ENCODE data around the gene S100A7A. TPM values are rescaled to one million over a fixed set of nuclear protein-coding genes. Genes with fewer than 3 reads are reported as not detected.
"Not testable (repeated sequence)": the region's sequence is repeated elsewhere in the genome, so short reads cannot be mapped to it uniquely, and the experiment has no call there.

The S100A7A gene
- total RNA-seq, 1 experiment from 2014 or later, result not detected

DNA sequence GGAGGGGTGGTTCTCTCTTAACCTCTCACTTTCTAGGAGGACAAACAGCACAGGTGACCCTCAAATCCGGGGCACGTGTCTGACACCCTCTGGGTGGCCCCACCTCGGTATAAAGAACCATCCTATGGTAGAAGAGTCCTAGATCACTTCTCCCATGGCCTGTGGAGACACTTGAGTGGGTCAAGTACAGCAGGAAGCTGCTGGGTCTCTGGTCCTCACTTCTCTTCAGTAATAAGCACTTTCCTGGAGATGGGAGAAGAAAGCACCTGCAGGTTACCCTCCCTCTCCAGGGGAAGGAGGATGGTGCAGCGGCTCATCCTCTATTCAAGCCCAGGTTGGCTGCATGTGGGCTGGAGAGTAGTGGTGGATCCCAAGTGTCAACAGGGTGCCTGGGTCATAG is 27.2 kb downstream of the S100A7A start:
- H3K36me3 ChIP-seq (replicated peaks; ENCODE audit: control insufficient read depth, insufficient read depth, low read length), result no peaks in the 10 kb centered on the region
- H3K27me3 ChIP-seq (ENCODE audit: control insufficient read depth, insufficient read depth, low read length), result no peaks in the 10 kb centered on the region
- no peak for DNase-seq
- no peak overlapping the region for H3K4me3 ChIP-seq (ENCODE audit: insufficient read depth, low read depth, low read length)

- Histone ChIP-seq H3K27me3 (ENCODE audit: control insufficient read depth, insufficient read depth, low read length) (no peaks in the 10 kb centered on the region), H3K4me3 (ENCODE audit: insufficient read depth, low read depth, low read length) (no peak overlapping the region), H3K36me3 (replicated peaks; ENCODE audit: control insufficient read depth, insufficient read depth, low read length) (no peaks in the 10 kb centered on the region)
- DNase-seq, result no peak
These were observed 27.8 kb downstream of the S100A7A start for GRCh38 chr1:153444078-153444477.

GRCh38 chr1:153447498-153448170 is 31.3 kb downstream of the S100A7A start:
- H3K4me3 ChIP-seq (ENCODE audit: insufficient read depth, low read depth, low read length), result no peak overlapping the region
- no peaks in the 10 kb centered on the region for H3K27me3 ChIP-seq (ENCODE audit: control insufficient read depth, insufficient read depth, low read length)
- no peaks in the 10 kb centered on the region for H3K36me3 ChIP-seq (replicated peaks; ENCODE audit: control insufficient read depth, insufficient read depth, low read length)
- no peak for DNase-seq

DNA sequence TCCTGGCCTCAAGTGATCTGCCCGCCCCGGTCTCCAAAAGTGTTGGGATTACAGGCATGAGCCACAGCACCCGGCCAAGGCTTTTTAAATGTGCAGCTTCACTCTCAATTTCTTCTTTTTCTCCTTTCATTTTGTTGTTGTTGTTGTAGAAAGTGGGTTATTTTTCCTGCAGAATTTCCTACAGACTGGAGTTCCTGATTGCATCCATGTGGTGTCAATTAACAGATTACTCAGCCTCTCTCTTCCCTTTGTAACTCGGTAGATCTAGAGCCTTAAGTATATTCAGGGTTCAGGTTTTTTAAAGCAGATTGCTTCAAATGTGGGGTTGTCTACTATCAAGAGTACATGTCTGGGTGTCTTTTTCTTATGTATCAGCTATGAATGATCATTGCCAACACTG is 32.5 kb downstream of the S100A7A start:
- DNase-seq; H3K4me3 ChIP-seq (ENCODE audit: insufficient read depth, low read depth, low read length); H3K27me3 ChIP-seq (ENCODE audit: control insufficient read depth, insufficient read depth, low read length); H3K36me3 ChIP-seq (replicated peaks; ENCODE audit: control insufficient read depth, insufficient read depth, low read length): not testable (repeated sequence)

- no peaks in the 10 kb centered on the region for H3K27me3 ChIP-seq (ENCODE audit: control insufficient read depth, insufficient read depth, low read length)
- DNase-seq, result no peak
- H3K4me3 ChIP-seq (ENCODE audit: insufficient read depth, low read depth, low read length), result no peak overlapping the region
- no peaks in the 10 kb centered on the region for H3K36me3 ChIP-seq (replicated peaks; ENCODE audit: control insufficient read depth, insufficient read depth, low read length)
These were observed 40.1 kb downstream of the S100A7A start for GRCh38 chr1:153456396-153456795.

DNA sequence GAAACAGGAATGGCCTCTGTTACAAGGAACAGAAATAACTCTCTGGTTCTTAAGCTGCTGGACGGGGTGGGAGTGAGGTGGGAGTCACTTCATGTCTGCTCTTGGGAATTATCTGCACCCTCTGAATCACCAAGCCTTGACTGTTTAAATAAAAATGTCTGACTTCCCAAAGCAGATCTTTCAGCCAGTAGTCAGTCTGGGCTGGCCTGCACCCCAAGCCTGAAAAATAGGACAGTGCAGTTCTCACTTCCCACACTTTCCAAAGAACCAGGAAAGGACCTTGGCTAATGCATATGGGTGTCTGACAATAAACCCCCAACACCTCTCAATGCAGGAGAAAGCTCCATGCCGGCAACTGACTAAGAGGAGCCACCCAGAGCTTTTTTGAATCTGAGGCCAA is 43.3 kb downstream of the S100A7A start:
- DNase-seq, result no peak
- Histone ChIP-seq H3K4me3 (ENCODE audit: insufficient read depth, low read depth, low read length) (no peak overlapping the region), H3K36me3 (replicated peaks; ENCODE audit: control insufficient read depth, insufficient read depth, low read length) (no peaks in the 10 kb centered on the region), H3K27me3 (ENCODE audit: control insufficient read depth, insufficient read depth, low read length) (no peaks in the 10 kb centered on the region)

GRCh38 chr1:153460551-153460950 is 44.2 kb downstream of the S100A7A start, which contains the start of gene S100A7:
S100A7 (minus strand) TSS chr1:153460651; CDS start chr1:153459013, 1,638 bp downstream.
- no peaks in the 10 kb centered on the region for H3K27me3 ChIP-seq (ENCODE audit: control insufficient read depth, insufficient read depth, low read length)
- no peaks in the 10 kb centered on the region for H3K36me3 ChIP-seq (replicated peaks; ENCODE audit: control insufficient read depth, insufficient read depth, low read length)

DNA sequence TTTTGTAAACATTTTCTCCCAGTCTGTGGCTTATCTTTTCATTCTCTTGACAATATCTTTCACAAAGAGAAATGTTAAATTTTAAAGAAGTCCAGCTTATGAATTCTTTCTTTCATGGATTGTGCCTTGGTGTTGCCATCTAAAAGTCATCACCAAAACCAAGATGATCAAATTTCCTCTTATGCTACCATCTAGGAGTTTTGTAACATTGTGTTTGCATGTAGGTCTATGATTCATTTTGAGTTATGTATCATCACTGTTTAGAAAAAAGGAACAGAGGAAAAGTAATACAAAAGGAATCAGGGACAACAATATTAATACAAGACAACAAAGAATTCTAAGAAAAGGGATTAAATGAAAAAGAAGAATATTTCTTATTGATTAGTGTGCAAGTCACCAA is 46.4 kb downstream of the S100A7A start:
- H3K4me3 ChIP-seq (ENCODE audit: insufficient read depth, low read depth, low read length); H3K36me3 ChIP-seq (replicated peaks; ENCODE audit: control insufficient read depth, insufficient read depth, low read length); H3K27me3 ChIP-seq (ENCODE audit: control insufficient read depth, insufficient read depth, low read length); DNase-seq: not testable (repeated sequence)

More at GRCh38 chr1:153460551-153460950, 44.2 kb downstream of the S100A7A start, which contains the start of gene S100A7:
- no peak within 1 kb of the TSS for H3K4me3 ChIP-seq (ENCODE audit: insufficient read depth, low read depth, low read length)
- no peak for DNase-seq

- no peaks in the 10 kb centered on the region for H3K36me3 ChIP-seq (replicated peaks; ENCODE audit: control insufficient read depth, insufficient read depth, low read length)
- H3K4me3 ChIP-seq (ENCODE audit: insufficient read depth, low read depth, low read length), result no peak overlapping the region
- no peaks in the 10 kb centered on the region for H3K27me3 ChIP-seq (ENCODE audit: control insufficient read depth, insufficient read depth, low read length)
- DNase-seq, result peak; percentile 85
These were observed 49.7 kb downstream of the S100A7A start for GRCh38 chr1:153465811-153466636.

GRCh38 chr1:153466908-153467307 is 50.6 kb downstream of the S100A7A start:
- no peak for DNase-seq
- no peaks in the 10 kb centered on the region for H3K27me3 ChIP-seq (ENCODE audit: control insufficient read depth, insufficient read depth, low read length)
- no peak overlapping the region for H3K4me3 ChIP-seq (ENCODE audit: insufficient read depth, low read depth, low read length)
- H3K36me3 ChIP-seq (replicated peaks; ENCODE audit: control insufficient read depth, insufficient read depth, low read length), result no peaks in the 10 kb centered on the region

GRCh38 chr1:153470707-153471106 is 54.4 kb downstream of the S100A7A start:
- H3K36me3 ChIP-seq (replicated peaks; ENCODE audit: control insufficient read depth, insufficient read depth, low read length), result no peaks in the 10 kb centered on the region
- no peak for DNase-seq
- H3K27me3 ChIP-seq (ENCODE audit: control insufficient read depth, insufficient read depth, low read length), result no peaks in the 10 kb centered on the region
- H3K4me3 ChIP-seq (ENCODE audit: insufficient read depth, low read depth, low read length), result no peak overlapping the region

Other genes with a start within 250 kb of the S100A7A start
- gene LELP1, start 213.1 kb upstream of the S100A7A start, total RNA-seq (2014; rRNA removed; shearing (Covaris generic)), result not detected in 2 replicates
- not detected in 2 replicates for gene PRR9, start 198.9 kb upstream of the S100A7A start, total RNA-seq (2014; rRNA removed; shearing (Covaris generic))
- not detected in 2 replicates for gene LORICRIN, start 156.8 kb upstream of the S100A7A start, total RNA-seq (2014; rRNA removed; shearing (Covaris generic))
- gene PGLYRP3, start 103.6 kb upstream of the S100A7A start, total RNA-seq (2014; rRNA removed; shearing (Covaris generic)), result not detected in 2 replicates
- gene PGLYRP4, start 67.7 kb upstream of the S100A7A start, total RNA-seq (2014; rRNA removed; shearing (Covaris generic)), result not detected in 2 replicates
- not detected in 2 replicates for gene S100A9, start 58.7 kb upstream of the S100A7A start, total RNA-seq (2014; rRNA removed; shearing (Covaris generic))
- not detected in 2 replicates for gene S100A12, start 40.9 kb upstream of the S100A7A start, total RNA-seq (2014; rRNA removed; shearing (Covaris generic))
- gene S100A8, start 25.4 kb upstream of the S100A7A start, total RNA-seq (2014; rRNA removed; shearing (Covaris generic)), result not detected in 2 replicates
- gene S100A7, start 44.1 kb downstream of the S100A7A start, total RNA-seq (2014; rRNA removed; shearing (Covaris generic)), result not detected in 2 replicates
- 1.3 and 1.4 TPM in 2 replicates for gene S100A6, start 119.5 kb downstream of the S100A7A start, total RNA-seq (2014; rRNA removed; shearing (Covaris generic))
- not detected in 2 replicates for gene S100A5, start 124.4 kb downstream of the S100A7A start, total RNA-seq (2014; rRNA removed; shearing (Covaris generic))
- gene S100A4, start 129.3 kb downstream of the S100A7A start, total RNA-seq (2014; rRNA removed; shearing (Covaris generic)), result 17.3 and 18.0 TPM in 2 replicates
- gene S100A3, start 132.7 kb downstream of the S100A7A start, total RNA-seq (2014; rRNA removed; shearing (Covaris generic)), result 0.30 and 0.31 TPM in 2 replicates
- gene S100A2, start 149.3 kb downstream of the S100A7A start, total RNA-seq (2014; rRNA removed; shearing (Covaris generic)), result 0.94 TPM in 1 of 2 replicates, not detected in the other
- gene S100A16, start 196.6 kb downstream of the S100A7A start, total RNA-seq (2014; rRNA removed; shearing (Covaris generic)), result 34.5 and 89.0 TPM in 2 replicates
- gene S100A14, start 199.8 kb downstream of the S100A7A start, total RNA-seq (2014; rRNA removed; shearing (Covaris generic)), result 1.8 and 2.0 TPM in 2 replicates
- gene S100A13, start 211.0 kb downstream of the S100A7A start, total RNA-seq (2014; rRNA removed; shearing (Covaris generic)), result 80.8 and 93.2 TPM in 2 replicates
- gene S100A1, start 211.9 kb downstream of the S100A7A start, total RNA-seq (2014; rRNA removed; shearing (Covaris generic)), result 0.63 and 0.80 TPM in 2 replicates
- 63.8 and 67.0 TPM in 2 replicates for gene CHTOP, start 217.5 kb downstream of the S100A7A start, total RNA-seq (2014; rRNA removed; shearing (Covaris generic))
- gene SNAPIN, start 242.2 kb downstream of the S100A7A start, total RNA-seq (2014; rRNA removed; shearing (Covaris generic)), result 48.3 and 48.5 TPM in 2 replicates